Raji (cell line): ENCODE results near the gene TMPRSS11F.

Experiments used
- POLR2A ChIP-seq: IDR thresholded peaks from 2 replicates; pipeline ENCODE4 v1.6.1; 2011; ENCODE audit warnings: low read depth, low read length, control low read depth; ENCODE audit not compliant: insufficient read depth

Gene TMPRSS11F

DNA sequence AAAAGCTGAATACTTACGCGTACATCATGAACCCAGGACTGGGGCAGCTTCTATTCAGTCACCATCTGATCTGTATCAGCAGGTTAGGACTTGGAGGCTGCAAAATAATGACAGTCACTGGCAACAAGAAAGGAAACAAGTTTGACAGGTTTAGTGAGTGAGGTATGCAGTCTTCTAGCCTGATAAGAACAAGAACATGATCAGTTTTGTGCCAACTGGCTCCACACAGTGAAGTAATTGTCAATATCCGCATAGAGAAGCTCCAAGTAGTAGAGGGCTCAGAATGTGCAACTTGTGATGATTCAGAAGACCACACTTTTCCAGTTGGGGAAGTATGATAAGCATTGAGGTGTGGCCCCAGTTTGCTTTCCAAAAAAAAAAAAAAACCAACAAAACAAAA is at the start of gene TMPRSS11F:
TSS of gene TMPRSS11F (minus strand) at position 77 of the 400 bp plus-strand sequence. CDS start at position 28, 49 bp downstream.
- no peak for TF ChIP-seq POLR2A

- no peak for TF ChIP-seq POLR2A
These were observed 47.2 kb upstream of the TMPRSS11F start for GRCh38 chr4:68176904-68177303.

GRCh38 chr4:68176500-68176899 is 46.8 kb upstream of the TMPRSS11F start:
- no peak for TF ChIP-seq POLR2A

GRCh38 chr4:68175562-68176155 is 46.0 kb upstream of the TMPRSS11F start:
- no peak for TF ChIP-seq POLR2A

- TF ChIP-seq POLR2A, result no peak
These were observed 38.0 kb upstream of the TMPRSS11F start for GRCh38 chr4:68167706-68168105.

- no peak for TF ChIP-seq POLR2A
These were observed 37.5 kb upstream of the TMPRSS11F start for GRCh38 chr4:68167166-68167565.

- no peak for TF ChIP-seq POLR2A
These were observed 34.1 kb upstream of the TMPRSS11F start for GRCh38 chr4:68163754-68164153.

- TF ChIP-seq POLR2A, result no peak
These were observed 32.5 kb upstream of the TMPRSS11F start for GRCh38 chr4:68162196-68162595.

- TF ChIP-seq POLR2A, result no peak
These were observed 22.7 kb upstream of the TMPRSS11F start for GRCh38 chr4:68152411-68152810.

- TF ChIP-seq POLR2A, result no peak
These were observed 19.4 kb upstream of the TMPRSS11F start for GRCh38 chr4:68148800-68149685.

- TF ChIP-seq POLR2A, result no peak
These were observed 17.4 kb upstream of the TMPRSS11F start for GRCh38 chr4:68147079-68147478.

GRCh38 chr4:68145261-68145660 is 15.6 kb upstream of the TMPRSS11F start:
- TF ChIP-seq POLR2A, result no peak

- TF ChIP-seq POLR2A, result no peak
These were observed 12.2 kb upstream of the TMPRSS11F start for GRCh38 chr4:68141852-68142251.

GRCh38 chr4:68132342-68132741 is 2.7 kb upstream of the TMPRSS11F start:
- TF ChIP-seq POLR2A, result no peak

DNA sequence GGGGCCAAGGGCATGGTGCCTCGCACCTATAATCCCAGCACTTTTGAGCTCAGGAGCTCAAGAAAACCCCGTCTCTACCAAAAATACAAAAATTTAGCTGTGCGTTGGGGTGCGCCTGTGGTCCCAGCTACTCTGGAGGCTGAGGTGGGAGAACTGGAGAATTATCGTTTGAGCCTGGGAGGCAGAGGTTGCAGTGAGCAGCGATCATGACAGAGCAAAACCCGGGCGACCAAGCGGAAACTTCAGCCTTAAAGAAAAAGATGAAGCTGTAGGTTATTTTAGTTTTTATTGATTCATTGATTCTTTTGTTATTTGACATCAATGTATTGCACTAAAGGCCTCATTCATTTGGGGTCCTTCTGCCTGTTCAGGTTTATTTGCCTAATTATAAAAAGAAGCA is 5.4 kb downstream of the TMPRSS11F start:
- no peak for TF ChIP-seq POLR2A

- TF ChIP-seq POLR2A, result no peak
These were observed 6.1 kb downstream of the TMPRSS11F start for GRCh38 chr4:68123525-68123924.
